Measurements from ENCODE around the gene NR1D1.
"Not testable (repeated sequence)": the region's sequence is repeated elsewhere in the genome, so short reads cannot be mapped to it uniquely, and the experiment has no call there.

NR1D1 gene

GRCh38 chr17:40100419-40100668 lies at the start of gene NR1D1:
Gene NR1D1 (minus strand): TSS chr17:40100589. CDS start chr17:40100094, 495 bp downstream.
- no peak for DNase-seq (ENCODE audit: low spot score)
- in situ Hi-C loops (cut with MboI; ENCODE audit: low sequenced_read_pairs, unreplicated experiment): no loop called here
- TF ChIP-seq CTCF (IDR thresholded peaks at IDR 0.05; ENCODE audit: borderline replicate concordance, control extremely low read depth, extremely low read depth, insufficient read depth, missing control alignments): no peak

GRCh38 chr17:40148527-40148926 lies 48.1 kb upstream of the NR1D1 start:
- DNase-seq (ENCODE audit: low spot score): no peak
- in situ Hi-C loops (cut with MboI; ENCODE audit: low sequenced_read_pairs, unreplicated experiment): no loop called here
- TF ChIP-seq CTCF (IDR thresholded peaks at IDR 0.05; ENCODE audit: borderline replicate concordance, control extremely low read depth, extremely low read depth, insufficient read depth, missing control alignments): no peak

- in situ Hi-C loops (cut with MboI; ENCODE audit: low sequenced_read_pairs, unreplicated experiment): no loop called here
- no peak for TF ChIP-seq CTCF (IDR thresholded peaks at IDR 0.05; ENCODE audit: borderline replicate concordance, control extremely low read depth, extremely low read depth, insufficient read depth, missing control alignments)
- DNase-seq (ENCODE audit: low spot score): no peak
Observed at GRCh38 chr17:40145476-40145875, 45.1 kb upstream of the NR1D1 start.

- in situ Hi-C loops (cut with MboI; ENCODE audit: low sequenced_read_pairs, unreplicated experiment); DNase-seq (ENCODE audit: low spot score): not testable (repeated sequence)
Observed at GRCh38 chr17:40143166-40143565, 42.8 kb upstream of the NR1D1 start.

- DNase-seq (ENCODE audit: low spot score): no peak
- in situ Hi-C loops (cut with MboI; ENCODE audit: low sequenced_read_pairs, unreplicated experiment): no loop called here
- TF ChIP-seq CTCF (IDR thresholded peaks at IDR 0.05; ENCODE audit: borderline replicate concordance, control extremely low read depth, extremely low read depth, insufficient read depth, missing control alignments): no peak
Observed at GRCh38 chr17:40139566-40140058, 39.2 kb upstream of the NR1D1 start.

GRCh38 chr17:40135817-40136216 lies 35.4 kb upstream of the NR1D1 start:
- in situ Hi-C loops (cut with MboI; ENCODE audit: low sequenced_read_pairs, unreplicated experiment): no loop called here
- TF ChIP-seq CTCF (IDR thresholded peaks at IDR 0.05; ENCODE audit: borderline replicate concordance, control extremely low read depth, extremely low read depth, insufficient read depth, missing control alignments): no peak
- DNase-seq (ENCODE audit: low spot score): no peak

- in situ Hi-C loops (cut with MboI; ENCODE audit: low sequenced_read_pairs, unreplicated experiment): no loop called here
- no peak for DNase-seq (ENCODE audit: low spot score)
- TF ChIP-seq CTCF (IDR thresholded peaks at IDR 0.05; ENCODE audit: borderline replicate concordance, control extremely low read depth, extremely low read depth, insufficient read depth, missing control alignments): no peak
Observed at GRCh38 chr17:40134184-40134583, 33.8 kb upstream of the NR1D1 start.

All from GM13976 (cell line).